ENCODE data around the gene CEP152. TPM values are rescaled to one million over a fixed set of nuclear protein-coding genes. Genes with fewer than 3 reads are reported as not detected.

Gene CEP152
- total and polyA plus RNA-seq, 9 of the 15 experiments (the other 6 are each of a cell fraction or from before 2014, with no cell fraction given) = 9.9 to 43.0 (median 23.6) TPM

DNA sequence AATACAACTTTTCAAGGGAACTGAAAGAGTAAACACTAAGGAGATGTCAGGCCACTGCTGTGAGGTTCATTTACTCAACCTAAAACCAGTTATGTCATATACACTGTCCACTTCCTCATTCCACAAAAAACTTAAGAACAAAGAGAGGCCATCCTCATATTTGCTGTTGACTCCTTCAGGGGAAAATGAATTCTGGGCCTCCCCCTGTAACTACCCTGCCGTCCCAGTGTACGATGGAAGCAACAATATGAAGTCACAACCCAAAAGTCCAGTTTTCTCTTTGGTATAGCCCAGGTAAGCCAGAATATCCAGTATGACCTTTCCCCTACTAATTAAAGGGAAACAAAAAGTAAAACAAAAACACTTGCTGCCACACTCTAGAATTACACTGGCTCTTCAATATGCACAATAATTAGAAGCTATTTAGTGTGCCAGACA lies 16.2 kb downstream of the CEP152 start:
- no peaks in the 10 kb centered on the region for H3K9me3 ChIP-seq (replicated peaks; ENCODE audit: control insufficient read depth, insufficient read depth, low read depth, low read length)
- peaks cover 9% of the 10 kb centered on the region for H3K79me2 ChIP-seq (ENCODE audit: control insufficient read depth, insufficient read depth, low read length)
- in situ Hi-C loops (cut with MboI) (no loop called here), intact Hi-C loops (cut with micrococcal nuclease) (no loop called here)
- POLR2A ChIA-PET = interaction anchor here (0.7 kb wide), 1 partner anchor 258 kb away, joined by 3 read pairs; no protein-coding TSS in a partner anchor
- CTCF ChIA-PET (ENCODE audit: low intra/inter-chr PET ratio) = no interaction called here
- WGBS (ENCODE audit: insufficient coverage, low coverage, missing lambda C conversion rate) = 97% methylated on average over 2 of the region's 2 CpGs
- peaks cover 74% of the 10 kb centered on the region for H3K36me3 ChIP-seq (ENCODE audit: control insufficient read depth, insufficient read depth, low read length)
- H3K9ac ChIP-seq (ENCODE audit: insufficient read depth in 1 of 2, low read depth in 2 of 2, low read length in 2 of 2) = no peak overlapping the region
- ATAC-seq (peak; percentile 51; the same call in 2 of the 3 replicates), FAIRE-seq (no peak), DNase-seq (ENCODE audit: extremely low read depth in 1 of 4, low spot score in 3 of 4) (no peak)
- H3K27me3 ChIP-seq (ENCODE audit: control insufficient read depth in 2 of 2, insufficient read depth in 2 of 2, low read length in 2 of 2) = no peaks in the 10 kb centered on the region
- H4K20me1 ChIP-seq (replicated peaks; ENCODE audit: control insufficient read depth, insufficient read depth, low read length) = no peaks in the 10 kb centered on the region
- peak overlapping the region; percentile 49; the same call in 1 of the 3 replicates for H3K27ac ChIP-seq (ENCODE audit: extremely low read depth, low read depth, low read length)
- H3K4me2 ChIP-seq (ENCODE audit: insufficient read depth, low read length) = no peak overlapping the region
- no TSS peak for BruUV-seq (replicated peaks)
- no peak overlapping the region for H2AFZ ChIP-seq (ENCODE audit: low read depth, low read length)
- H3K4me3 ChIP-seq = no peak overlapping the region
- 0 out of 5 replicates have a peak, but pooled peaks cover 0 to 3% of the 10 kb centered on the region in 2 experiments for H3K4me1 ChIP-seq (replicated peaks in 1 of 2; ENCODE audit: control insufficient read depth in 2 of 2, insufficient read depth in 2 of 2, low read length in 2 of 2)
- H3K9me1 ChIP-seq (ENCODE audit: control insufficient read depth, insufficient read depth, low read length) = no peaks in the 10 kb centered on the region
- TF ChIP-seq, protein P1, sequence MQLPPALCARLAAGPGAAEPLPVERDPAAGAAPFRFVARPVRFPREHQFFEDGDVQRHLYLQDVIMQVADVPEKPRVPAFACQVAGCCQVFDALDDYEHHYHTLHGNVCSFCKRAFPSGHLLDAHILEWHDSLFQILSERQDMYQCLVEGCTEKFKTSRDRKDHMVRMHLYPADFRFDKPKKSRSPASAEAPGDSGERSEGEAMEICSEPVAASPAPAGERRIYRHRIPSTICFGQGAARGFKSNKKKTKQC (CRISPR knock-in tag; IDR thresholded peaks at IDR 0.05) = no peak
- TF ChIP-seq ZNF589 (CRISPR knock-in tag; IDR thresholded peaks at IDR 0.05; ENCODE audit: low read depth) = no peak
- no peak for TF ChIP-seq NR2C2 (CRISPR knock-in tag; IDR thresholded peaks at IDR 0.05)
- TF ChIP-seq NR2C2 (tag; IDR thresholded peaks at IDR 0.05) = peak; percentile 30; the same call in 1 of the 2 replicates
- no peak for TF ChIP-seq NR2C1 (IDR thresholded peaks at IDR 0.05)
- TF ChIP-seq NR2C1 (tag; IDR thresholded peaks at IDR 0.05) = no peak
- TF ChIP-seq ZC3H8 (IDR thresholded peaks at IDR 0.05) = no peak
- TF ChIP-seq ELF1 (tag; IDR thresholded peaks at IDR 0.05) = 0 out of 2 replicates have a peak, but pooled peaks have one; percentile 18
- no peak for TF ChIP-seq RB1 (IDR thresholded peaks at IDR 0.05; ENCODE audit: low read depth)
- 0 out of 2 replicates have a peak, but pooled peaks have one; percentile 35 for TF ChIP-seq SOX6 (IDR thresholded peaks at IDR 0.05)
- no peak for TF ChIP-seq IRF2 (CRISPR knock-in tag; IDR thresholded peaks at IDR 0.05)
- no peak for TF ChIP-seq SMARCA4 (IDR thresholded peaks at IDR 0.05)
- TF ChIP-seq POLR2G (IDR thresholded peaks at IDR 0.05; ENCODE audit: low read depth, low read length) = no peak
- TF ChIP-seq SPI1 (IDR thresholded peaks at IDR 0.05; ENCODE audit: borderline replicate concordance, low read depth, low read length) = peak; percentile 93
- TF ChIP-seq, protein P2, sequence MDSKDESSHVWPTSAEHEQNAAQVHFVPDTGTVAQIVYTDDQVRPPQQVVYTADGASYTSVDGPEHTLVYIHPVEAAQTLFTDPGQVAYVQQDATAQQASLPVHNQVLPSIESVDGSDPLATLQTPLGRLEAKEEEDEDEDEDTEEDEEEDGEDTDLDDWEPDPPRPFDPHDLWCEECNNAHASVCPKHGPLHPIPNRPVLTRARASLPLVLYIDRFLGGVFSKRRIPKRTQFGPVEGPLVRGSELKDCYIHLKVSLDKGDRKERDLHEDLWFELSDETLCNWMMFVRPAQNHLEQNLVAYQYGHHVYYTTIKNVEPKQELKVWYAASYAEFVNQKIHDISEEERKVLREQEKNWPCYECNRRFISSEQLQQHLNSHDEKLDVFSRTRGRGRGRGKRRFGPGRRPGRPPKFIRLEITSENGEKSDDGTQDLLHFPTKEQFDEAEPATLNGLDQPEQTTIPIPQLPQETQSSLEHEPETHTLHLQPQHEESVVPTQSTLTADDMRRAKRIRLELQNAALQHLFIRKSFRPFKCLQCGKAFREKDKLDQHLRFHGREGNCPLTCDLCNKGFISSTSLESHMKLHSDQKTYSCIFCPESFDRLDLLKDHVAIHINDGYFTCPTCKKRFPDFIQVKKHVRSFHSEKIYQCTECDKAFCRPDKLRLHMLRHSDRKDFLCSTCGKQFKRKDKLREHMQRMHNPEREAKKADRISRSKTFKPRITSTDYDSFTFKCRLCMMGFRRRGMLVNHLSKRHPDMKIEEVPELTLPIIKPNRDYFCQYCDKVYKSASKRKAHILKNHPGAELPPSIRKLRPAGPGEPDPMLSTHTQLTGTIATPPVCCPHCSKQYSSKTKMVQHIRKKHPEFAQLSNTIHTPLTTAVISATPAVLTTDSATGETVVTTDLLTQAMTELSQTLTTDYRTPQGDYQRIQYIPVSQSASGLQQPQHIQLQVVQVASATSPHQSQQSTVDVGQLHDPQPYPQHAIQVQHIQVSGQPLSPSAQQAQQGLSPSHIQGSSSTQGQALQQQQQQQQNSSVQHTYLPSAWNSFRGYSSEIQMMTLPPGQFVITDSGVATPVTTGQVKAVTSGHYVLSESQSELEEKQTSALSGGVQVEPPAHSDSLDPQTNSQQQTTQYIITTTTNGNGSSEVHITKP (IDR thresholded peaks at IDR 0.05; ENCODE audit: partially characterized antibody) = peak; percentile 43
- no peak for TF ChIP-seq NR4A1 (CRISPR knock-in tag; IDR thresholded peaks at IDR 0.05)
- no peak for TF ChIP-seq NR4A1 (tag; IDR thresholded peaks at IDR 0.05)
- TF ChIP-seq TBL1XR1 (IDR thresholded peaks at IDR 0.05; ENCODE audit: low read length in 2 of 2) = no peak
- TF ChIP-seq, protein P3, sequence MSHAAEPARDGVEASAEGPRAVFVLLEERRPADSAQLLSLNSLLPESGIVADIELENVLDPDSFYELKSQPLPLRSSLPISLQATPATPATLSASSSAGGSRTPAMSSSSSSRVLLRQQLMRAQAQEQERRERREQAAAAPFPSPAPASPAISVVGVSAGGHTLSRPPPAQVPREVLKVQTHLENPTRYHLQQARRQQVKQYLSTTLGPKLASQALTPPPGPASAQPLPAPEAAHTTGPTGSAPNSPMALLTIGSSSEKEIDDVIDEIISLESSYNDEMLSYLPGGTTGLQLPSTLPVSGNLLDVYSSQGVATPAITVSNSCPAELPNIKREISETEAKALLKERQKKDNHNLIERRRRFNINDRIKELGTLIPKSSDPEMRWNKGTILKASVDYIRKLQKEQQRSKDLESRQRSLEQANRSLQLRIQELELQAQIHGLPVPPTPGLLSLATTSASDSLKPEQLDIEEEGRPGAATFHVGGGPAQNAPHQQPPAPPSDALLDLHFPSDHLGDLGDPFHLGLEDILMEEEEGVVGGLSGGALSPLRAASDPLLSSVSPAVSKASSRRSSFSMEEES (CRISPR knock-in tag; IDR thresholded peaks at IDR 0.05) = no peak
- no peak for TF ChIP-seq ZFP30 (CRISPR knock-in tag; IDR thresholded peaks at IDR 0.05; ENCODE audit: borderline replicate concordance)
